Activated T-cell treated with anti-CD3 and anti-CD28 coated beads for 1 hour (primary cell): ENCODE data around the gene SLC35F2.
A peak's percentile ranks its signal among the peaks of the same experiment; 100 is the strongest.
"Not testable (repeated sequence)": the region's sequence is repeated elsewhere in the genome, so short reads cannot be mapped to it uniquely, and the experiment has no call there.

ENCODE experiments used
- DNase-seq: peaks from one replicate; pipeline ENCODE4 v3.0.0-alpha.2; 2020; ENCODE audit warnings: low read depth

SLC35F2 gene

DNA sequence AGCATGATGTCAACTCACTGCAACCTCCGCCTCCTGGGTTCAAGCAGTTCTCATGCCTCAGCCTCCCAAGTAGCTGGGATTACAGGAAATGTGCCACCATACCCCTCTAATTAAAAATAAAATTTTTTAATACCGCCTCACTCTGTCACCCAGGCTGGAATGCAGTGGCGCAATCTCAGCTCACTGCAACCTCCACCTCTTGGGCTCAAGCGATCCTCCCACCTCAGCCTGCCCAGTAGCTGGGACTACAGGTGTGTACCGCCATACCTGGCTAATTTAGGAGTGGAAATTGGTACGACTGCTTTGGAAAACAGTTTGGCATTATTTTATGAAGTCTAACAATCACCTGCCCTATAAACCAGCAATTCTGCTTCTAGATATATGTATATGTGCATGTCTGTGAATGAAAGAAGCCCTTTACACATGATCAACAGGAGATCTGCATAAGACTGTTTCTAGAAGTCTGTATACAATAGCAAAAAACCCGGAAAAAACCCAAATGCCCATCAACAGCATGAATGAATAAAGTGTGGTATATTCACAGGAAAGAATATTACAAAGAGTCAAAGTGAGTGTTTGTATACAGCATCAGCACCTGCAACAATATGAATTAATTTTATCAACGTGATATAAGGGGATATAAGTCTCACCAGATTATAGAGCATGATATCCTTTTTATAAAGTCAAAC is 16.0 kb downstream of the SLC35F2 start:
- no peak for DNase-seq

DNA sequence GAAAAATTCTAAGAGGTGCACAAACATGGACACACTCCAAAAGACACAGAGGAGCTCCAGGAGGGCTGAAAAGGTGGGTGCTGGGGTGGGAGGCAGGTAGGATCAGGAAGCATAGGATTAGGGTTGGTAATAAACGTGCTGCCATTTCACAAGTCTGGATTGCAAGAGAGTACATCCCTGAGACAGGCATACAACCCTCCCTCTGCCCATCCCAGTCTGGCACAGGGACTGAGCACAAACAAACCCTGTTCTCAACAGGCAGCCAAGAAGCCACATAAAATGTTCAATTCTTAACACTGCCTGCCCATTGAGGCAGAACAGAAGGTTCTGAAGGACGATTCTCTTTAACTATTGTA is 18.5 kb downstream of the SLC35F2 start:
- no peak for DNase-seq

DNA sequence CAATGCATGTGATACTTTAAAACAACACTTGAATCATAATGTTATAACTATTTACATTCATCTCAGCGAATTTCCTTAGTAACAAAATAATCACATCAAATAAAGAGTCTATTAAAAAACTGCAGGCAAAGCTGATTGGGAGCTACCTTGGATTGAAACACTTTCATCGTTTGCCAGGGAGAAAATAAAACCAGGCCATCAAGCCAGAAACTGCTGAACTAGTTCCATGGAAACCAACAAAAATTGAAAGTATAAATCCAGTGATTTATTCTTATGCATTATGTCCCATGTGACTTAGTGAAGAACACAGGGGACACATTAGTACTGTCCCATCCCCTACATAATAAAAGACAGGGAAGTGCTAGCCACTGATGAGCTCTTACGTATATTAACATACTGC is 21.7 kb downstream of the SLC35F2 start:
- DNase-seq, result no peak

DNA sequence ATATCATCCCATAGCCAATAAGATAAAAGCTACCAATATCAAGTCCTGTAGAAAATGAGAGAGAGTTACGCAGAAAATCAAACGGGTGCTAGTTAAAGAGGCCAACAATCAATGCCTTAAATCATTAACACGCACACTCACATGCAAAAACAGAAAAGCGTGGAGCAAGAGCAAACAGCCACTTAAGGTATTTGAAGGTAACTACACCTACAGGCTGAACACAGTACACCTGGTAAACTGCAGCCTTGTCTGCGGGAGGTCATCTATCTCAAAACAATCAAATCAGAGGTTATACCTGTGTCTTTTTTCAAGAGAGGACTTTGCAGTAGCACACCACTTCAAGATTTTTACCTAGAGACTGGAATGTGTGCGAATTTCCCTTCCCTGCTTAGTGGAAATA is 23.6 kb downstream of the SLC35F2 start:
- DNase-seq, result no peak

DNA sequence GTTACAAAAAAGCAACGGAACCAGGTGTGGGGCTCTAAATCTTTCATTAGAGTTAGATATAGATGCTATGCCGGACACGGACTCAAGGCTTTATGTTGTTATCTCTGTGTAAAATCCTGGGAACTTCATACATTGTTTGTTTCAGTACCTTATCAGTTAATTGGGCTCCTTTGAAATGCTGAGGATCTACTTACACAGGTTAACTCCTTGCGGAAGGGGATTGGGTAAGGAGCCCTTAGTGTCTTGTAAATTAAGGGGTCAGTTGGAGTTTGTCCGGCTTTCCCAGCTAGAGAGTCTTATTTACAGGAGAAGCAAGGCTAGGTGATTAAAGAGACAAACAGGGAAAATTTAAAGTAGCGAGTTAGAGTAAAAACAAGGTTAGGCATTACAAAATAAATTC is 24.7 kb downstream of the SLC35F2 start:
- not testable (repeated sequence) for DNase-seq

DNA sequence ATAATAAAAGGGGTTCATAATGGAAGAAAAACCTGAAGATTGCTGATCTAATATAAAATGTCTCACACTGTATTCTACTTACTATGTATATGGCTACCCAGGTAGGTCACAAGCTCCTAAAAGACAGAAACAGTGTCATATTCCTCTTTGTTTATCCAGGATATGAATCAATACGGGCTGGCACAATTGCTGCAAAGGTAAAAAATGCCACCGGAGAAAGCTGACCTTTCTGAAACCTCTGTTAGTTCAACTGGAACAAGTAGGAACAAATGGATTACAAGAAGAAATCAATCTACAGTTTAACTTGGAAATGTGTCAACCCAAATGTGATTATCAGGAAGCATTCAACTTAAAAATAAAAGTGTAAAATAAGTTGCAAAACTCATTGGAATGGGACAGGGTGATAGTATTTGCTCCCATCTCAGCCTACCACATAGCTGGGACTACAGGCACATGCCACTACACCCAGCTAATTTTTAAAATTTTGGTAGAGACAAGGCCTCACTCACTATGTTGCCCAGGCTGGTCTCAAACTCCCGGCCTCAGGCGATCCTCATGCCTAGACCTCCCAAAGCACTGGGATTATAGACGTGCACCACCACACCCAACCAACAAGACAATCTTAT is 27.6 kb downstream of the SLC35F2 start:
- no peak for DNase-seq

DNA sequence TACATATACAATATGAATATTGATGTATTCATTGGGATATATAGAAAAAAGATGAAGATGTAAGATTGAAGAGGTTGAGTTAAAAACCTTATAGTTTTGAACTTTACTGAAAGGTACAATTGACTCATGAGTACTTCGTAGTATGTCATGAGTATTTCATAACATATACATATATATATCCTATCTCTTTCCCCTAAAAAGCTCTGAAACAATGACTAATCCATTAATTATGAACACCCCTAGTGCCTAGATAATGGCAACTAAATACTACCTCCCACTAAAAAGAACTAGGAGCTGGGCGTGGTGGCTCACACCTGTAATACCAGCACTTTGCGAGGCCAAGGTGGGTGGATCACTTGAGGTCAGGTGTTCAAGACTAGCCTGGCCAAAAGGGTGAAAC is 31.5 kb downstream of the SLC35F2 start:
- DNase-seq, result no peak

DNA sequence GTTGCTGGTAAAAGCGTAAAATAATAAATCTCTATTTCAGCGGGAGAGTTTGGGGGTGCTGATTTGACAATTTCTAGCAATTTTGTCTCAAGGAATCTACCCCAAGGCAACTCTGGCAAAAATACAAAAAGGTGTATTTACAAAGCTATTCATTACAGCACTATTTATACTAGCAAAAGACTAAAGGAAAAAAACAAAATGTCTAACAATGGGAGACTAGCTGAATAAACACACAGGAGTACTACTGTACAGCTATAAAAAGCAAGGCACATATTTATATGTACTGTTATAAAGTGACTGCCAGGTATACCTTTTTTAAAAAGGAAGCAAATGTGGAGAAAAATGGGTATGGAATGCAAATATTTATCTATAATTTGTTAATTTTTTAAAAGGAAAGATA is 32.7 kb downstream of the SLC35F2 start:
- no peak for DNase-seq

DNA sequence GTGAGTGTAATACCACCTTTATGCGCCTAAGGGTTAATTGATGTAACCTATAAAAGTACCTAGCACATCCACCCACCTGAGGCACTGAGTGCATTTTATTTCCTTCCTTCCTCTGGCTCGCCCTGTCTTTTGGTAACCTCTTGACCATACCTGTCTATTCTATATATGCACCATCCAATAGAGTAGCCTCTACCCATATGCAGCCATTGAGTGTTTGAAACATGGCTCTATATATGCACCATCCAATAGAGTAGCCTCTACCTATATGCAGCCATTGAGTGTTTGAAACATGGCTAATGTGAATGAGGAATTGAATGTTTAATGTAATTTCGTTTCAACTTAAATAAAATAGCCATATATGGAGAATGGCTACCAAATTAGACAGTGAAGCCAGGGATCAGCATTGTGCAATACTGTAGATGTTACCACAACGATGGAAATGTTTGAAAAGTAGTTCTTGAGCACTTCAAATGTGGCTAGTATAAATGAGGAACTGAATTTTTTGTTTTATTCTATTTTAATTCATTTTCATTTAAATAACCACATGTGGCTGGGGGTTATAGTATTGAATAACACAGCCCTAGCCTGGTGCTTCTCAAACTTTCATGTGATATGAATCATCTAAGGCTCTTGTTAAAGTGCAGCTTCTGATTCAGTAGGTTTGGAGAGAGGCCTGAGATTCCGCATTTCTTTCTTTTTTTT is 33.8 kb downstream of the SLC35F2 start:
- DNase-seq, result no peak

DNA sequence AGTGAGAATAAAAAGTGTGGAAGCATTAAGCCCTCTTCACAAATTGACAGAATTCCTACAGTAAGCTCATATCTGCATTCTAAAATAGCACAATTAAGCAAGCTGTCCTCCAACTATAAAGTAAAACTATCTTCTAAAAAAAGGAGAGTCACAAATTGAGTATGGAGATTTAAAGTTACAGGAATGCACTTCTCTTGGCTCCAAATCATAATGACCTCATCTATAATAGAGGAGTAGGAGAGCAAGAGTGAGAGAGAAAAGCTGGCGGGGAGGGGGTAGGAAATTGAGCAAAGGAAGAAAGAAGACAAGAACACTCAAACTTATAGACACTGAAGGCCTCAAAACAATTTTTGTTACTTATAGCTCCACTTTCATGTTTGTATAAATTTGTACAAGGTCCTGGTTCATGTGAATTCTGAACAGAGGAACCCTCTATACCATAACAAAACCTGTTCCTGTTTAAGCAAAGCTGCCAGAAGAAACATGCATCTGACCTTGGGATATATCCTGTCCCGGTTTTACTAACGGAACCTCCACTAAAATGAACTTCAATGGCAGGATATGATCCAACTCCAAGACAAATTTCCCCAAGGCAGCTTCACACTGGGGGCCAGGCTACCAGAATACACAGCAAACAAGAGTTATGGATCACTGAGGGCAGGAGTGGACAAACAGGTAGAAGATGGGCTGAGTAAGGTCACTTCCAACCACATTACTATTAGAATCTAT is 37.2 kb downstream of the SLC35F2 start:
- DNase-seq, result no peak

DNA sequence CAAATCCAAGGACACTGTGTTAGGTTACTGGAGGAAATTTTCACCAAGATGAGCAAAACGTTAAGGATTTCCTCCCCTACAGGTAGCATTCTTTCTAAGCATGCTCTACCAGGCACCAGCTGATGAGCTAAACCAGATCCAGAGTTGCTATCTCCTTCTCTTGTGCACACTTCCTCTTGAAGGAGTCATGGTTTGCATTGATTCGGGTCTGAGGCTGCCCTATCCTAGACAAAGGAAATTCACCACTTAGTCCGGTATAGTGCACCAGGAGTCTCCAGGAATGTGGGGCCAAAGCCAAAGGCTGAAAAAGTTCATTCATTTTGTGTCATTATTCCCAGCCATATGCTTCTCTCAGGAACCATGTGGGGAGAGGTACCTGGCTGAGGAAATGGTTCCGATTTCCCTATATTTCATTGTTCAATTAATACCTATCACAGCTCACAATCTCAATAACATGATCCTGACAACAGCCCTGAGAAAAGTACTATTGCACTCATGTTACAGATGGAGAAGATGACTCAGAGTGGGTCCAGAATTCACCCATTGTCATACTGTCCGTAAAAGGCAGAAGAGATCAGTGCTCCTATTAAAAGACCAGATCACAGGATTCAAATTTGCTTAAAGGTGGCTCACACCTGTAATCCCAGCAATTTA is 39.1 kb downstream of the SLC35F2 start:
- no peak for DNase-seq

DNA sequence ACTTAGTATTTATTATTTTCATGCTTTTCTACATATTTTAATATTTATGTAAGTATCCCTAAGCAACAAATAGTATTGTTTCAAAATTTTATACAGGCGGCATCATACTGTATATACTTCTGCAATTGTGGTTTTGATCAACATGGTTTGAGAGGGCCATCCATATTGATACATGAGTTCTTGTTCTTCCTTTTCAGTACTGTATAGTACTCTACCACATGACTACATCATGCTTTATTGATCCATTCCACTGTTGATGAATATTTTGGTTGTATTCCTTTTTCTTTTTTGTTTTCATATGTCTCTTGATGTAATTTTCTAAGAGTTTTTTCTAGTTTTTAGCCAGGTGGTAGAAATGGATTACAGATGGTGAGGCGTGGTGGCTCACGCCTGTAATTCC is 40.1 kb downstream of the SLC35F2 start:
- no peak for DNase-seq

DNA sequence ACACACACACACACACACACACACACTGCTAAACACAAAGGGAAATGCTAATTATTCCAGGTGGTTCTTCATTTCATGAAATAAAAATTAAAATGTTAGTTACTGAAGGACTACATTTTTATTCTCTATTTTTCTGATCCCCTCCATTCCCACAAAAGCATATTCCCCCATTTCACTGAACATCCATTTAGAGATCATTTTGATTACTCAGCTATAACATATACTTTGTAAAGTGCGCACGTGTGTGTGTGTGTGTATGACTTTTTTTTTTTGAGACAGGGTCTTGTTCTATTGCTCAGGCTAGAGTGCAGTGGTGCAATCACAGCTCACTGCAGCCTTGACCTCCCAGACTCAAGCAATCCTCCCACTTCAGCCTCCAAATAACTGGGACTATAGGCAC is 42.6 kb downstream of the SLC35F2 start:
- DNase-seq, result no peak

DNA sequence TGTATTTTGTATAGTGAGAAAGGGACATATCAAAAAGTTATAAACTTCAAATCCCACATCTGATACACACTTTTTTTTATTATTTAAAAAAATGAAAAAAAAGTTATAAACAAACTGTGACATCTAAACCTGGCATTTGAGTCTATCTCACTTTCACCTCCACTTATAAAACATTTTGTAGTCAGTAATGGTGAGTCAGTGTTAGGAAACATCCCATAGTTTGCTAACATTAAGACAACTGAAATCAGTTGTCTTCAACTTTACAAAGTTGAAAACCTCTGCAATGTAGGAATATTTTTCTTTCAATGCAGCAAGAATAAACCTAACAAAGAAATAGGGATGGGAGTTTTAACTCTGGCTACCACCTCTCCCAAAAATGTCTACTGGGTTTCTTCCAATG is 47.7 kb downstream of the SLC35F2 start:
- DNase-seq, result no peak

DNA sequence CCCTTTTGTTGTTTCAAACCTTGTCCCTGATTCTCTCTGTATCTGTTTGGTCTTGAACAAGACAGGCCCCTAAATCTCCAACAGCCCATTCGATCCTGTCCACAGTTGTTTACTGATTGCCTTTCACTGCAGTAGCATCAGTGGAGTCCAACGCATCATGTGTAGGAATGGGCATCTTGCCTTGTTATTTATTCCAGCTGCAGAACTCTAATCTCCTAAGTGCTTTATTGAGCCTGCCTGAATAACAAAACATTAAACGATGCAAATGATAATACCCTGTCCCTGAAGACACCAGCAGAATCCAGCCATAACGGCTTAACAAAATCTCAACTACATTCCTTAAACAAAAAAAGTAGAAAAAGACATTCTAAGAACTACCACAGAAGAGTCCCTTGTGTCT is 50.1 kb downstream of the SLC35F2 start:
- DNase-seq, result no peak

DNA sequence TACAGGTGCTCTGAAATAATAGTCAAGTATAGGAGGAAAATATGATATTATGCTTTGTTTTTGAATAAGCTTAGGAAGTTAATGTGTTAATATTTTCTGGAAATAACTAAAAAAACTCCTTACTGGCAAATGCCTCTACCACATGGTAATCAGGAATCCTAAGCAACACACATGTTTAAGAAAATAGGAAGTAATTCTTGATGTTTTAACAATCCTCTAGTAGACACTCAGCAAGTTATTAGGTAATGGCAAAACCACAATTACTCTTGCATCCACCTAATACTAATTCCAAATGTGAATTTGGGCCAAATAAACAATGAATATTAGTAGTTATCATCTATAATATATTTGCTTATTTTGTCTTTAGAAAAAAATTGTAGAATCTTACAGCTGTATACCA is 53.6 kb downstream of the SLC35F2 start:
- no peak for DNase-seq

DNA sequence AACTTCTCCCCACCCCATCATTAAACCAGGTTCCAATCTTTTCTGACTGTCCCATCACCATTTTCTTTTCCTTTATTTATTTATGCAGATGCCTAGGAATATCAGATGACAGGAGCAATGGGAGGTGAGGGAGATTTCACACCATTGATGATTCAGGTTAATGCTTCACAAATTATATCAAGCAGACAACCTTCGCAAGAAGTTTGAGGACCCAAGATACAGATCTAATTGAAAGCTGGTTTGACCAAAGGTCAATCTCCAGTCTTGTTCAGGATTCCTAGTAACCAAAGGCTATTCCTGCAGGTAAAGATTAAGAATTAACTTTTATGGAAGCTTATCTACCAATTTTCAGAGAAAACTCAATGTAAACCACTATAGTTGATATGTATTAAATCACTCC is 54.4 kb downstream of the SLC35F2 start:
- DNase-seq, result no peak

DNA sequence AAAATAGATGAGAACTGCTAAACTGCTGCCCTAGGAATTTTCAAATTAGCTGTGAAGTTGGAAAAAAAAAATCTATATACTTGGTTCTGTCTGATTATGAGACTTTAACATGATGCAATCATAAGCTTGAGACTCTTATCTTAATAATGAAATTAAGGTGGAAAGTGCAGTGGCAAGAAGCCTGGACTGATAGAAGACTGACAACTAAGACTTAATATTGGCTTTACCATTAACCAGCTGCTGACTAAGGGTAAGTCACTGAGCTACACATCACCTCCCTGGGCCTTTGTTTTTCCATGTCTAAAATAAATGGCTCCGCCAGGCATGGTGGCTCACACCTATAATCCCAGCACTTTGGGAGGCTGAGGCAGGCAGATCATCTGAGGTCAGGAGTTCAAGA is 56.9 kb downstream of the SLC35F2 start:
- no peak for DNase-seq

DNA sequence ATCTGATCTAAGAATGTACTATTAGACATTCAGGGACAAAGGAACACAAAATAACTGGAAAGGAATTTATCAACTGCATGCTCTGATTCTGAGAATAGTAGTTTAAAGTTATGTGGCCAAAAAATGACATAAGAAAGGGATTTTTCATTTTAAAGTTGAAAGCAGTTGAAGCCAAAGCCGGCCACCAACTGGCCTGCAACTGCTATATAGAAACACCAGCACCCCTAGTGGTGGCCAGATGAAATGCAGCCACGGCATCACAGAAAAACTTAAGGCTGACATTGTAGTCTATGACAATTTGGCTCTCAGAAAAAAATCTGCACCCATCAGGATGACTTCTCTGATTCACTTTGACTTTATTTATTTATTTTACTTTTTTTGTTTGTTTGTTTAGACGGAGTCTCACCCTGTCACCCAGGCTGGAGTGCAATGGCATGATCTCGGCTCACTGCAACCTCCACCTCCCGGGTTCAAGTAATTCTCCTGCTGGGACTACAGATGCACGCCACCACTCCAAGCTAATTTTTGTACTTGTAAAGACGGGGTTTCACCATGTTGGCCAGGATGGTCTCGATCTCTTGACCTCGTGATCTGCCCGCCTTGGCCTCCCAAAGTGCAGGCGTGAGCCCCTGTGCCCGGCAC is 59.2 kb downstream of the SLC35F2 start:
- peak; percentile 31 for DNase-seq

DNA sequence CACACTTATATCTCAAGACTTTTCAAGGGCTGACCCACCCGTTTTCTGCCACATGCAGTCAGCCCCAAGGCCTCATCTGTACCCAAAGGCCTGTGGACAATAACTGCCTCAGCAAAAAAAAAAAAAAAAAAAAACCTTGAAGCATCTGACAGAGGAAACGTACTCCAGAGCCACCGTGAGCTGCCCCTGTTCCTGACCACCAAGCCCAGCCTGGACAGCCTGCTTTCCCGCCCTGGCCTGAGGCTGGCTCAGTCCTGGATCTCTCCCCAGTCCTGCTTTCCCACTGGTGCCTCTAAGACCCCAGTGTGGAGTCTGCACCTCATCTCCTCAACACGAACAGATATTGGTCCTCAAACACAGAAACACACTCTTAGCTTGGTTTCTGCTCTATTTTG is 66.5 kb downstream of the SLC35F2 start:
- DNase-seq, result no peak

DNA sequence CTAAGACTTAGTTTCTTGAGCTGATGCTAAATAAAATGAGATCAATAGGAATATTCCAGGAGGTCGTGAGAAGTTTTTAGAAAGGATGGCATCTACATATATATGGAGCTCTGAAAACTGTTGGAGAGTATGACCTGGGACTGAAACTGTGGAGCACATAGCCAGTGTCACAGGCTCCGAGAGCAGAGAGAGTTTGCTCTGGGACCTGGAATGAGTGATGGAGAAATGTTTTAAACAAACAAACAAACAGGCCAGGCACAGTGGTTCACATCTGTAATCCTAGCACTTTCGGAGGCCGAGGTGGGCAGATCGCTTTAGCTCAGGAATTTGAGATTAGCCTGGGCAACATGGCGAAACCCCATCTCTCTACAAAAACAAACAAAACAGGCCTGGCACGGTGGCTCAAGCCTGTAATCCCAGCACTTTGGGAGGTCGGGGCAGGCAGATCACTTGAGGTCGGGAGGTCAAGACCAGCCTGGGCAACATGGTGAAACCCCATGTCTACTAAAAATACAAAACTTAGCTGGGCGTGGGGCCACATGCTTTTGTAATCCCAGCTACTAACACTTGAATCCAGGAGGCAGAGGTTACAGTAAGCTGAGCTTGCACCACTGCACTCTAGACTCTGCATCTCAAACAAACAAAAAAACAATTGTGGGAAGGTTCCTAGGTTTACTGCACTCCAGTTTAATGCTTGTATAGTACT is 67.1 kb downstream of the SLC35F2 start:
- DNase-seq, result no peak
